Heart left ventricle (tissue), 16 donors: Measurements from ENCODE around the gene TRAK1. TPM values are rescaled to one million over a fixed set of nuclear protein-coding genes. Genes with fewer than 3 reads are reported as not detected.

Experiments used
- ATAC-seq, 4 donors: fragments of 200-7000 bp; cut with Tn5 transposase; one replicate each; pipeline ENCODE4 v1.9.1; 2020 to 2022; ENCODE audit warnings: moderate library complexity in 4 of 4, mild to moderate bottlenecking in 3 of 4, moderate number of reproducible peaks in 1 of 4
- DNase-seq, 5 donors: peaks; one replicate each; pipeline ENCODE4 v3.0.0-alpha.2; 2020
- H3K27ac ChIP-seq, 12 donors: fragments of 200-600 bp; sonication (generic) in 4 of 12; one replicate each; pipeline versions ENCODE4 v1.5.0 to v1.8.0; 2016 to 2022; ENCODE audit warnings: mild to moderate bottlenecking in 2 of 12
- H3K27me3 ChIP-seq, 9 donors: fragments of 200-600 bp; sonication (generic) in 2 of 9; one replicate each; pipeline versions ENCODE4 v1.5.1 to v1.8.0; 2016 to 2022; ENCODE audit warnings: mild to moderate bottlenecking in 3 of 9
- H3K36me3 ChIP-seq, 9 donors: fragments of 200-600 bp; sonication (generic) in 2 of 9; one replicate each; pipeline versions ENCODE4 v1.5.0 to v1.8.0; 2018 to 2022; ENCODE audit warnings: mild to moderate bottlenecking in 2 of 9
- H3K4me1 ChIP-seq, 12 donors: fragments of 200-600 bp; sonication (generic) in 4 of 12; one replicate each; pipeline versions ENCODE4 v1.5.0 to v1.8.0; 2016 to 2022; ENCODE audit warnings: mild to moderate bottlenecking in 3 of 12
- H3K4me3 ChIP-seq, 12 donors: fragments of 200-600 bp; sonication (generic) in 4 of 12; one replicate each; pipeline versions ENCODE4 v1.5.0 to v1.8.0; 2017 to 2022; ENCODE audit warnings: mild to moderate bottlenecking in 9 of 12, moderate library complexity in 4 of 12
- H3K9me3 ChIP-seq, 12 donors: fragments of 200-600 bp; sonication (generic) in 4 of 12; one replicate each; pipeline versions ENCODE4 v1.5.0 to v1.8.0; 2016 to 2022; ENCODE audit warnings: mild to moderate bottlenecking in 1 of 12
- POLR2A ChIP-seq, 2 donors: fragments of 450-650 bp; IDR thresholded peaks; one replicate each; pipeline ENCODE4 v1.6.1; 2017; ENCODE audit warnings: antibody characterized with exemption in 2 of 2, mild to moderate bottlenecking in 2 of 2, moderate library complexity in 2 of 2
- WGBS, 4 donors: extraction: QIAGEN DNeasy Blood & Tissue Kit in 2 of 4; methylation state at CpG; one replicate each; pipeline versions ENCODE4 v1.1.5 to v1.1.7; 2013 to 2018; 5-methylcytosine and 5-hydroxymethylcytosine counted together
- intact Hi-C, 10 donors: fragments of 100-400 bp; cut with DNase I; formaldehyde crosslinking; loops; one replicate each; pipeline versions ENCODE4 v1.11.1 to v1.14.2; 2022
- polyA plus RNA-seq, 2 donors: library from polyadenylated mRNA; stranded (reverse); fragments of 200-250 nt; gene quantifications; one replicate each; pipeline ENCODE4 v1.2.3, GENCODE V29; 2013
- total RNA-seq, 9 donors: library from RNA; depleted of rRNA in 2 of 9; stranded (reverse); fragments of >200 nt in 2 of 9; fragmentation: NEBNext Ultra II Directional in 3 of 9; extraction: Animal tissue kit (Norgen Biotek cat#: 25700) in 3 of 9; gene quantifications; one replicate each; pipeline versions ENCODE4 v1.1.0 to v1.2.4, GENCODE V29; 2016 to 2023
- TF ChIP-seq, protein P1 (sequence below), 12 donors: fragments of 200-600 bp; sonication (generic) in 4 of 12; IDR thresholded peaks; one replicate each; pipeline versions ENCODE4 v1.5.0 to v1.8.0; 2018 to 2022; ENCODE audit warnings: antibody characterized with exemption in 12 of 12, mild to moderate bottlenecking in 5 of 12
- donor health status: ischemic (EF 13 %, LVEDD 7.1; RV severe dilation, severe dysfunction).
- donor health status: healthy with polysubstance abuse.
- donor health status: DM: no; HTN: yes; CAD: no.
- donor health status: DM: no; HTN: no; CAD: no.
- donor health status: ischemic (EF 25% LVEDD 6.9; RV normal size, moderate dysfunction).
- donor health status: ischemic (EF 25% LVEDD 5.7; RV mildly dilated, moderate dysfunction).
- donor health status: healthy.
- donor health status: DM: yes; HTN: yes; CAD: no.
- donor health status: ischemic (EF 35%, LVEDD 5.7; RV mildly dilated, moderate dysfunction).
- donor health status: nonischemic (EF 11% LVEDD 7.7; RV severe dilation, severe dysfunction).
- donor health status: DM: yes; HTN: yes; CAD: no.
- donor health status: PGD.
- donor health status: ischemic (EF 29% LVEDD 5.4; RV normal size, mild dysfunction).
- donor health status: nonischemic (EF 23%, LVEDD 6.1; RV moderate dilation, normal function).

Gene TRAK1
- total and polyA plus RNA-seq, 11 donors = 53.3 to 364 (median 250) TPM

GRCh38 chr3:42052484-42053351 is 38.4 kb upstream of the TRAK1 start:
- peak overlapping the region; percentile 62 to 87 (median 78) for H3K27ac ChIP-seq
- peak overlapping the region in 2 of 12 donors; percentile 0 to 14 for H3K4me3 ChIP-seq
- no peaks in the 10 kb centered on the region for H3K27me3 ChIP-seq
- no peaks in the 10 kb centered on the region for H3K9me3 ChIP-seq
- intact Hi-C loops = loop anchor here in 3 of 10 donors (5.0 kb wide), 1 partner anchor 35 kb away; no protein-coding TSS in a partner anchor
- DNase-seq = no peak
- no peak for TF ChIP-seq POLR2A (IDR thresholded peaks at IDR 0.05)
- TF ChIP-seq, protein P1, sequence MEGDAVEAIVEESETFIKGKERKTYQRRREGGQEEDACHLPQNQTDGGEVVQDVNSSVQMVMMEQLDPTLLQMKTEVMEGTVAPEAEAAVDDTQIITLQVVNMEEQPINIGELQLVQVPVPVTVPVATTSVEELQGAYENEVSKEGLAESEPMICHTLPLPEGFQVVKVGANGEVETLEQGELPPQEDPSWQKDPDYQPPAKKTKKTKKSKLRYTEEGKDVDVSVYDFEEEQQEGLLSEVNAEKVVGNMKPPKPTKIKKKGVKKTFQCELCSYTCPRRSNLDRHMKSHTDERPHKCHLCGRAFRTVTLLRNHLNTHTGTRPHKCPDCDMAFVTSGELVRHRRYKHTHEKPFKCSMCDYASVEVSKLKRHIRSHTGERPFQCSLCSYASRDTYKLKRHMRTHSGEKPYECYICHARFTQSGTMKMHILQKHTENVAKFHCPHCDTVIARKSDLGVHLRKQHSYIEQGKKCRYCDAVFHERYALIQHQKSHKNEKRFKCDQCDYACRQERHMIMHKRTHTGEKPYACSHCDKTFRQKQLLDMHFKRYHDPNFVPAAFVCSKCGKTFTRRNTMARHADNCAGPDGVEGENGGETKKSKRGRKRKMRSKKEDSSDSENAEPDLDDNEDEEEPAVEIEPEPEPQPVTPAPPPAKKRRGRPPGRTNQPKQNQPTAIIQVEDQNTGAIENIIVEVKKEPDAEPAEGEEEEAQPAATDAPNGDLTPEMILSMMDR (IDR thresholded peaks at IDR 0.05) = peak in 4 of 12 donors; percentile 16 to 43 (median 35)
- peaks cover 14 to 94% (median 67%) of the 10 kb centered on the region in 12 donors for H3K4me1 ChIP-seq
- WGBS, 4 donors = 11 to 26% (median 14%) methylated on average over 10 of the region's 10 CpGs
- no peaks in the 10 kb centered on the region for H3K36me3 ChIP-seq
- ATAC-seq = peak; percentile 26 to 56 (median 32)

DNA sequence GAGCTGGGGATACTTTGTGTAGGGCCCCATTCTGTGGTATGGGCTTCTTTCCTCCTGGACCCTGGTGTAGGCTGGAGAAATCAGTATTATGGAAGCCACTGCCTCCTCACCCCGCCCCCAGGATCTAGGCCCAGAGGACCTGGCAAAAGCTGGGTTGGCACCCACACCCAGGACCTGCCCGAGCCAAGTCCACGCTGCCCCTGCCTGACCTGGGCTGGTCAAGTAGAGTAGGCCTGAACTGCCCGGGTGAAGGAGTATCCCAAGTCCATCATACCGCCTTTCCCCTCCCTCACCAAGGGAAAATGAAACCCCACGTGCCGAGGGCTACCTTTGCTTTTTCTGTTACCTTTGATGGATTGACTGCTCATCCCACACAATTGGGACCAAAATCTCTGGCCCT is 37.7 kb upstream of the TRAK1 start:
- Histone ChIP-seq H3K9me3 (no peaks in the 10 kb centered on the region), H3K27ac (peak overlapping the region in 11 of 12 donors; percentile 62 to 87 (median 80)), H3K36me3 (no peaks in the 10 kb centered on the region), H3K4me3 (no peak overlapping the region), H3K4me1 (peaks cover 14 to 94% (median 65%) of the 10 kb centered on the region in 12 donors), H3K27me3 (no peaks in the 10 kb centered on the region)
- ATAC-seq (peak; percentile 71 to 84 (median 74)), DNase-seq (peak; percentile 60 to 84 (median 71))
- TF ChIP-seq, protein P1 (IDR thresholded peaks at IDR 0.05) = no peak
- no peak for TF ChIP-seq POLR2A (IDR thresholded peaks at IDR 0.05)
- 34 to 51% (median 45%) methylated on average over 5 to 7 of the region's 7 CpGs for WGBS, 4 donors
- intact Hi-C loops = loop anchor here in 3 of 10 donors (5.0 kb wide), 1 partner anchor 36 kb away; no protein-coding TSS in a partner anchor

GRCh38 chr3:42055291-42055690 is 35.9 kb upstream of the TRAK1 start:
- H3K4me1 ChIP-seq = peaks cover 14 to 94% (median 68%) of the 10 kb centered on the region in 12 donors
- TF ChIP-seq POLR2A (IDR thresholded peaks at IDR 0.05) = no peak
- TF ChIP-seq, protein P1 (IDR thresholded peaks at IDR 0.05) = no peak
- intact Hi-C loops = loop anchor here in 2 of 10 donors (5.0 kb wide), 1 partner anchor 33 kb away; no protein-coding TSS in a partner anchor
- ATAC-seq (no peak), DNase-seq (no peak)
- H3K4me3 ChIP-seq = no peak overlapping the region
- WGBS, 4 donors = 84 to 89% (median 87%) methylated on average over 3 of the region's 3 CpGs
- no peaks in the 10 kb centered on the region for H3K27me3 ChIP-seq
- H3K27ac ChIP-seq = peak overlapping the region in 8 of 12 donors; percentile 32 to 84 (median 56)
- H3K36me3 ChIP-seq = no peaks in the 10 kb centered on the region
- no peaks in the 10 kb centered on the region for H3K9me3 ChIP-seq

GRCh38 chr3:42056840-42057239 is 34.3 kb upstream of the TRAK1 start:
- peaks cover 14 to 92% (median 70%) of the 10 kb centered on the region in 12 donors for H3K4me1 ChIP-seq
- 50 to 68% (median 57%) methylated on average over 2 of the region's 2 CpGs for WGBS, 4 donors
- DNase-seq = no peak
- TF ChIP-seq, protein P1 (IDR thresholded peaks at IDR 0.05) = no peak
- TF ChIP-seq POLR2A (IDR thresholded peaks at IDR 0.05) = no peak
- no peaks in the 10 kb centered on the region for H3K36me3 ChIP-seq
- ATAC-seq = no peak
- no peak overlapping the region for H3K4me3 ChIP-seq
- peak overlapping the region in 11 of 12 donors; percentile 2 to 91 (median 46) for H3K27ac ChIP-seq
- no peaks in the 10 kb centered on the region for H3K9me3 ChIP-seq
- intact Hi-C loops = loop anchor here in 2 of 10 donors (5.0 kb wide), 1 partner anchor 35 kb away; no protein-coding TSS in a partner anchor
- no peaks in the 10 kb centered on the region for H3K27me3 ChIP-seq
